Measurements from ENCODE around the gene FADS1.

DNA sequence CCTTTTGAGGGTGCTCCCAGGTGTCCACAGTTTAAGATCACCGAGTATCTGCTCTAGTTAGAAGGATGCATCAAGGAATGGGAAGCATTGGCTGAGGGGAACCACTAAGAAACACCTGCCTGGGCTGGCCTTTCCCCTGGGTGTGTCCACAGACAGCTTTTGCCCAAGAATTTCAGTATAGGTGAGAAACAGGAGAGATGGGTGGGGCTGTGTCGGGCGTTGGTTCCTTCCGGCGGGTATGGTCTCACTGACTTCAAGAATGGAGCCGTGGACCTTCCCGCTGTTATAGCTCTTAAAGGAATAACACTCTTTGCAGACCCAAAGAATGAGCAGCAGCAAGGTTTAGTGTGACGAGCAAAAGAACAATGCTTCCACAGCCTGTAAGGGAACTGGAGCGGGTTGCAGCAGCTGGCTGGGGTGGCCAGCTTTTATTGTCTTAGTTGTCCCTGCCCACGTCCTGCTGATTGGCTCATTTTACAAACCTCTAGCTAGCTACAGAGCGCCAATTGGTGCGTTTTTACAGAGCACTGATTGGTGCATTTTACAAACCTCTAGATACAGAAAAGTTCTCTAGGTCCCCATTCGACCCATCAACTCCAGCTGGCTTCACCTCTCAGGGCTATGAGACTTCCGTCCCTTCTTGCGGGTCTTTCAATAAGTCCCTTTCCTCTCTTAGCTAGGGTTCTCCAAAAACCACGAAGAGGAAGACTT, 2.4 kb downstream of the FADS1 start:
- no peak for TF ChIP-seq ARNTL (CRISPR knock-in tag; IDR thresholded peaks at IDR 0.05; ENCODE audit: borderline replicate concordance, low read depth)
- no peak for TF ChIP-seq ZFP30 (CRISPR knock-in tag; IDR thresholded peaks at IDR 0.05)
- 0 out of 2 replicates have a peak, but pooled peaks have one; percentile 14 for TF ChIP-seq ZNF8 (CRISPR knock-in tag; IDR thresholded peaks at IDR 0.05)
- TF ChIP-seq, protein P1, sequence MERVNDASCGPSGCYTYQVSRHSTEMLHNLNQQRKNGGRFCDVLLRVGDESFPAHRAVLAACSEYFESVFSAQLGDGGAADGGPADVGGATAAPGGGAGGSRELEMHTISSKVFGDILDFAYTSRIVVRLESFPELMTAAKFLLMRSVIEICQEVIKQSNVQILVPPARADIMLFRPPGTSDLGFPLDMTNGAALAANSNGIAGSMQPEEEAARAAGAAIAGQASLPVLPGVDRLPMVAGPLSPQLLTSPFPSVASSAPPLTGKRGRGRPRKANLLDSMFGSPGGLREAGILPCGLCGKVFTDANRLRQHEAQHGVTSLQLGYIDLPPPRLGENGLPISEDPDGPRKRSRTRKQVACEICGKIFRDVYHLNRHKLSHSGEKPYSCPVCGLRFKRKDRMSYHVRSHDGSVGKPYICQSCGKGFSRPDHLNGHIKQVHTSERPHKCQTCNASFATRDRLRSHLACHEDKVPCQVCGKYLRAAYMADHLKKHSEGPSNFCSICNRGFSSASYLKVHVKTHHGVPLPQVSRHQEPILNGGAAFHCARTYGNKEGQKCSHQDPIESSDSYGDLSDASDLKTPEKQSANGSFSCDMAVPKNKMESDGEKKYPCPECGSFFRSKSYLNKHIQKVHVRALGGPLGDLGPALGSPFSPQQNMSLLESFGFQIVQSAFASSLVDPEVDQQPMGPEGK (CRISPR knock-in tag; IDR thresholded peaks at IDR 0.05; ENCODE audit: borderline replicate concordance) = no peak
- no peak for TF ChIP-seq BACH2 (CRISPR knock-in tag; IDR thresholded peaks at IDR 0.05; ENCODE audit: borderline replicate concordance)
- no peak for TF ChIP-seq ZFP3 (CRISPR knock-in tag; IDR thresholded peaks at IDR 0.05)
- TF ChIP-seq, protein P2, sequence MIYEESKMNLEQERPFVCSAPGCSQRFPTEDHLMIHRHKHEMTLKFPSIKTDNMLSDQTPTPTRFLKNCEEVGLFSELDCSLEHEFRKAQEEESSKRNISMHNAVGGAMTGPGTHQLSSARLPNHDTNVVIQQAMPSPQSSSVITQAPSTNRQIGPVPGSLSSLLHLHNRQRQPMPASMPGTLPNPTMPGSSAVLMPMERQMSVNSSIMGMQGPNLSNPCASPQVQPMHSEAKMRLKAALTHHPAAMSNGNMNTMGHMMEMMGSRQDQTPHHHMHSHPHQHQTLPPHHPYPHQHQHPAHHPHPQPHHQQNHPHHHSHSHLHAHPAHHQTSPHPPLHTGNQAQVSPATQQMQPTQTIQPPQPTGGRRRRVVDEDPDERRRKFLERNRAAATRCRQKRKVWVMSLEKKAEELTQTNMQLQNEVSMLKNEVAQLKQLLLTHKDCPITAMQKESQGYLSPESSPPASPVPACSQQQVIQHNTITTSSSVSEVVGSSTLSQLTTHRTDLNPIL (CRISPR knock-in tag; IDR thresholded peaks at IDR 0.05; ENCODE audit: low read depth) = no peak

Measured in SK-N-SH treated with all-trans-retinoic acid at 6 μM for 48 hours (cell line).